Natural killer cell (primary cell): ENCODE results near the gene C10orf67. TPM values are rescaled to one million over a fixed set of nuclear protein-coding genes. Genes with fewer than 3 reads are reported as not detected.

ENCODE experiments used
- ATAC-seq, 3 donors: fragments of 150-1000 bp in 2 of 3; fragments of 200-7000 bp in 1 of 3; cut with Tn5 transposase; 1 replicate in 1 of 3; 2 replicates in 2 of 3; pipeline ENCODE4 v1.10.0; 2021; ENCODE audit warnings: mild to moderate bottlenecking in 2 of 3, moderate library complexity in 2 of 3
- DNase-seq, 2 donors: peaks; one replicate each; pipeline versions ENCODE4 v3.0.0 to v3.0.0-alpha.2; 2013 to 2021; ENCODE audit warnings: mixed read lengths in 1 of 2
- H3K27ac ChIP-seq: one replicate; pipeline ENCODE4 v1.5.1; 2013; ENCODE audit warnings: mild to moderate bottlenecking, low read length
- H3K27me3 ChIP-seq: one replicate; pipeline ENCODE4 v1.6.1; 2013; ENCODE audit warnings: low read length; ENCODE audit not compliant: control insufficient read depth, insufficient read depth
- H3K36me3 ChIP-seq: one replicate; pipeline ENCODE4 v1.6.1; 2013; ENCODE audit warnings: low read length; ENCODE audit not compliant: control insufficient read depth, insufficient read depth
- H3K4me1 ChIP-seq: one replicate; pipeline ENCODE4 v1.6.1; 2013; ENCODE audit warnings: low read length; ENCODE audit not compliant: control insufficient read depth, insufficient read depth
- H3K4me3 ChIP-seq: one replicate; pipeline ENCODE4 v1.5.1; 2013; ENCODE audit warnings: low read length
- H3K9me3 ChIP-seq: one replicate; pipeline ENCODE4 v1.6.1; 2013; ENCODE audit warnings: low read length; ENCODE audit not compliant: control insufficient read depth, insufficient read depth
- H3K27ac Mint-ChIP-seq, 2 donors: one replicate each; pipeline ENCODE4 v1.8.0; 2022; ENCODE audit warnings: mild to moderate bottlenecking in 2 of 2, mixed read lengths in 2 of 2, moderate library complexity in 1 of 2
- H3K27me3 Mint-ChIP-seq, 2 donors: one replicate each; pipeline ENCODE4 v1.8.0; 2022; ENCODE audit warnings: low read depth in 2 of 2, mixed read lengths in 2 of 2
- H3K36me3 Mint-ChIP-seq: one replicate; pipeline ENCODE4 v1.8.0; 2022; ENCODE audit warnings: mixed read lengths
- H3K4me1 Mint-ChIP-seq, 2 donors: one replicate each; pipeline ENCODE4 v1.8.0; 2022; ENCODE audit warnings: mixed read lengths in 2 of 2
- H3K4me3 Mint-ChIP-seq: one replicate; pipeline ENCODE4 v1.8.0; 2022; ENCODE audit warnings: mild to moderate bottlenecking, moderate library complexity, mixed read lengths
- H3K9me3 Mint-ChIP-seq, 2 donors: one replicate each; pipeline ENCODE4 v1.8.0; 2022; ENCODE audit warnings: mixed read lengths in 2 of 2
- WGBS: methylation state at CpG from one replicate; pipeline ENCODE4 v1.1.7; 2013; ENCODE audit warnings: missing lambda C conversion rate; ENCODE audit not compliant: insufficient coverage; 5-methylcytosine and 5-hydroxymethylcytosine counted together
- intact Hi-C: fragments of 100-400 bp; cut with micrococcal nuclease; formaldehyde crosslinking; loops from one replicate; pipeline ENCODE4 v1.14.2; 2022
- total RNA-seq, 4 donors: library from RNA; stranded (reverse); fragments of 120-200 nt in 1 of 4; gene quantifications; one replicate each; pipeline versions ENCODE4 v1.2.3 to v1.2.4, GENCODE V29; 2013 to 2022
- TF ChIP-seq, protein P1 (sequence below): fragments of 200-600 bp; IDR thresholded peaks from one replicate; pipeline ENCODE4 v1.8.0; 2022; ENCODE audit warnings: antibody characterized with exemption

C10orf67 gene
- total RNA-seq, 3 donors from 2014 or later (not counting 1 experiment from before 2014, with no cell fraction given) = not detected

DNA sequence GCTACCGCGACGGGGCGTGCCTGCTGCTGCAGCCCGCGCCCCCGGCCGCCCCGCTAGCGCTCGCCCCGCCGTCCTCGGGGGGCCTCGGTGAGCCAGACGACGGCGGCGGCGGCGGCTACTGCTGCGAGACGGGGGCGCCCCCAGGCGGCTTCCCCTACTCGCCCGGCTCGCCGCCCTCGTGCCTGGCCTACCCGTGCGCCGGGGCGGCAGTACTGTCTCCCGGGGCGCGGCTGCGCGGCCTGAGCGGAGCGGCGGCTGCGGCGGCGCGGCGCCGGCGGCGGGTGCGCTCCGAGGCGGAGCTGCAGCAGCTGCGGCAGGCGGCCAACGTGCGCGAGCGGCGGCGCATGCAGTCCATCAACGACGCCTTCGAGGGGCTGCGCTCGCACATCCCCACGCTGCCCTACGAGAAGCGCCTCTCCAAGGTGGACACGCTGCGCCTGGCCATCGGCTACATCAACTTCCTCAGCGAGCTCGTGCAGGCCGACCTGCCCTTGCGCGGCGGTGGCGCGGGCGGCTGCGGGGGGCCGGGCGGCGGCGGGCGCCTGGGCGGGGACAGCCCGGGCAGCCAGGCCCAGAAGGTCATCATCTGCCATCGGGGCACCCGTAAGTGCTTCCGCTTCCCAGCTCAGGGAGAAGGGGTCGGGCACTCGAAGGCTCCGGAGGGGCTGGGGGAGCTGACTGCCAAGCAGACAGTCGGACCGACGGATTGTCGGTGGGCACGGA, 151.7 kb downstream of the C10orf67 start:
- no peak for ATAC-seq
- no peak overlapping the region for H3K27ac Mint-ChIP-seq
- H3K27ac ChIP-seq = no peak overlapping the region
- DNase-seq = no peak
- peaks cover 43 to 60% of the 10 kb centered on the region in 2 donors for H3K27me3 Mint-ChIP-seq
- H3K4me1 Mint-ChIP-seq = no peaks in the 10 kb centered on the region
- no peaks in the 10 kb centered on the region for H3K36me3 ChIP-seq
- TF ChIP-seq, protein P1, sequence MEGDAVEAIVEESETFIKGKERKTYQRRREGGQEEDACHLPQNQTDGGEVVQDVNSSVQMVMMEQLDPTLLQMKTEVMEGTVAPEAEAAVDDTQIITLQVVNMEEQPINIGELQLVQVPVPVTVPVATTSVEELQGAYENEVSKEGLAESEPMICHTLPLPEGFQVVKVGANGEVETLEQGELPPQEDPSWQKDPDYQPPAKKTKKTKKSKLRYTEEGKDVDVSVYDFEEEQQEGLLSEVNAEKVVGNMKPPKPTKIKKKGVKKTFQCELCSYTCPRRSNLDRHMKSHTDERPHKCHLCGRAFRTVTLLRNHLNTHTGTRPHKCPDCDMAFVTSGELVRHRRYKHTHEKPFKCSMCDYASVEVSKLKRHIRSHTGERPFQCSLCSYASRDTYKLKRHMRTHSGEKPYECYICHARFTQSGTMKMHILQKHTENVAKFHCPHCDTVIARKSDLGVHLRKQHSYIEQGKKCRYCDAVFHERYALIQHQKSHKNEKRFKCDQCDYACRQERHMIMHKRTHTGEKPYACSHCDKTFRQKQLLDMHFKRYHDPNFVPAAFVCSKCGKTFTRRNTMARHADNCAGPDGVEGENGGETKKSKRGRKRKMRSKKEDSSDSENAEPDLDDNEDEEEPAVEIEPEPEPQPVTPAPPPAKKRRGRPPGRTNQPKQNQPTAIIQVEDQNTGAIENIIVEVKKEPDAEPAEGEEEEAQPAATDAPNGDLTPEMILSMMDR = no peak
- H3K36me3 Mint-ChIP-seq = no peaks in the 10 kb centered on the region
- peaks cover 29% of the 10 kb centered on the region for H3K27me3 ChIP-seq
- no peak overlapping the region for H3K4me3 ChIP-seq
- intact Hi-C loops = no loop called here
- no peaks in the 10 kb centered on the region for H3K9me3 ChIP-seq
- no peak overlapping the region for H3K4me3 Mint-ChIP-seq
- H3K4me1 ChIP-seq = no peaks in the 10 kb centered on the region
- 4% methylated on average over 100 of the region's 100 CpGs for WGBS
- H3K9me3 Mint-ChIP-seq = no peaks in the 10 kb centered on the region

DNA sequence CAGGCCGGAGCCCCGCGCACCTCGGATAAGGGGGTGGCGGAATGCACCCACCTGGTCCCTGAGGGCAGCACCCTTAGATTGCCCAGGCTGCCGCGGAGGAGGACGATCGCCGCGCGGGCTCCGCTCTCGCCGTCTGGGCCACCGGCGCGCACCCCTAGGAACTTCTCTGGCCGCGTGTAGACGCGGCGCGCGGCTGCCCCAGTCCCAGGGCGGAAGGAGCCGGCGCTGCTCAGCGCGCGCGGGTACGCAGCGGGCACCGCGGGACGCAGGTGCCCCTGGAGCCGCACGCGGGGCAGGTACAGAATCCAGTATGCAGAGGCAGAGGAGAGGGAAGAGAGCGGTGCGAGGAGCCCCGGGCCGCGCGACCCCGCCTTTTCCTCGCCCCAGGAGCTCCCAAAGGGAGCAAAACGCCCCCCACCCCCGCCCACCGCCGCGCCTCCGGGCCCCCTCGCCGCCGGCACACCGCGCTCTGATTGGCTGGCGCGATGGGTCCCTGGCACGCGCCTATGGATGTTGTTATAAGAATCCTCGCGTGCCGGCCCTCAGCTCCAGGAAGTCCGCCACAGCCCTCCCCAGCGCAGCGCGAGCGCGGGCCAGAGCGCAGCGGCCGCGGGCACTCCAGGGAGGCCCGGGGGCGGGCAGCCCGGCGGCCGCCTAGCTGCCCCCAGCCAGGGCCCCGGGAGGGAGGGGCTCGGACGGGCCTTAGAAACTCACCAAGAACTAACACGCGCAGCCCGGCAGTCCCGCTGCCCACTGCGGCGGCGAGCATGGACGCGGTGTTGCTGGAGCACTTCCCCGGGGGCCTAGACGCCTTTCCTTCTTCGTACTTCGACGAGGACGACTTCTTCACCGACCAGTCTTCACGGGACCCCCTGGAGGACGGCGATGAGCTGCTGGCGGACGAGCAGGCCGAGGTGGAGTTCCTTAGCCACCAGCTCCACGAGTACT, 152.6 kb downstream of the C10orf67 start, which contains the start of gene PTF1A:
Gene PTF1A (plus strand): TSS at position 549 of the 948 bp plus-strand sequence. CDS start 219 bp downstream, at position 768.
- intact Hi-C loops = no loop called here

DNA sequence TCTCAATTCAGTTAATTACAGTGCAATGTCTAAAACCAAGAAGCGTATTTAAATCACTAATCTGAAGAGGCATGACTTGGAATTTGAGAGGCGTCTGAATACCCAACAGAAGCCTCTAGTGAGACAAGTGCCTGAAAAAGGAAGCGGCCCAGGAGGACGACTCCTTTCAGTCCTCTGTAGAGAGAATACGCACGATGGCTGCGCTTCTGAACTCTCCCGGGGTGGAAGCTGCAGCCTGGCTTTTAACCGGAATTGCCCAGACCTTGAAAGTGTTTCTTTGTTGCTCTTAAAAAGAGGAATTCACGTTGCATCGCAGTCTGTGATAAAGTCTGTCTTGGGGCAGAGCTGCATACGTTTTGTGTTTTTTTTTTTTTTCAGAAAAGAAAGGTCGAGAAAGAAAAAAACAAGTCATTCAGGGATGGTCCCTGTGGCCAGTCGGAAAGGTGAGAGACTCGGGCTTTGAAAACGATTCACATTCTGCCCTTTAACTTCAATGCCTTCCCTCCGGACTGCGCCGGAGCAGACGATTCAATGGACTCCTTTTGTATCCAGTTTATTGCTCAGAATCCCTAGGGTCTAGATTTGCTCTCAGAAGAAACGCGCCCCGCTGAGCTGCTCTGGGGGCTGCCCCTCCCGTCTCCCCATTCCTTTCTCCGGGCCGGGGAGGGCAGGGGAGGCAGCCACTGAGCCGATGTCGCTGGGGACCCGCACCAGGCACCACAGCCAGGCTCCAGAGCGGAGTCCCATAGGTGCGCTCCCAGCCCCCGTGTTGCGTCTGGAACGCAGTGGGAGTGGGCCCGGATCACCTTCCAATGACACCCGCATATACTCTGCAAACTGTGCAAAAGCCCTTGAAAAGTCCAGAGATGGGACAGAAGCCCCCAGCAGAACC, 153.5 kb downstream of the C10orf67 start:
- TF ChIP-seq, protein P1 = no peak
- no peak overlapping the region for H3K27ac Mint-ChIP-seq
- H3K4me1 ChIP-seq = no peaks in the 10 kb centered on the region
- no peaks in the 10 kb centered on the region for H3K4me1 Mint-ChIP-seq
- no peak for ATAC-seq
- H3K4me3 ChIP-seq = no peak overlapping the region
- H3K27me3 Mint-ChIP-seq = peaks cover 33 to 57% of the 10 kb centered on the region in 2 donors
- no peak overlapping the region for H3K27ac ChIP-seq
- no peaks in the 10 kb centered on the region for H3K36me3 ChIP-seq
- H3K9me3 Mint-ChIP-seq = no peaks in the 10 kb centered on the region
- peaks cover 25% of the 10 kb centered on the region for H3K27me3 ChIP-seq
- DNase-seq = no peak
- H3K9me3 ChIP-seq = no peaks in the 10 kb centered on the region
- H3K36me3 Mint-ChIP-seq = no peaks in the 10 kb centered on the region
- H3K4me3 Mint-ChIP-seq = no peak overlapping the region
- intact Hi-C loops = no loop called here
- WGBS = 6% methylated on average over 36 of the region's 36 CpGs

More for the DNA sequence above, 152.6 kb downstream of the C10orf67 start, which contains the start of gene PTF1A:
- Mint-ChIP-seq H3K9me3 (no peaks in the 10 kb centered on the region), H3K4me3 (no peak within 1 kb of the TSS), H3K36me3 (no peaks in the 10 kb centered on the region), H3K4me1 (no peaks in the 10 kb centered on the region), H3K27me3 (peaks cover 41 to 60% of the 10 kb centered on the region in 2 donors), H3K27ac (no peak within 1 kb of the TSS)
- no peaks in the 10 kb centered on the region for H3K9me3 ChIP-seq
- H3K27ac ChIP-seq = no peak within 1 kb of the TSS
- WGBS = 5% methylated on average over 106 of the region's 107 CpGs
- no peaks in the 10 kb centered on the region for H3K36me3 ChIP-seq
- no peak for DNase-seq
- H3K4me1 ChIP-seq = no peaks in the 10 kb centered on the region
- TF ChIP-seq, protein P1 = no peak
- no peak for ATAC-seq
- peaks cover 28% of the 10 kb centered on the region for H3K27me3 ChIP-seq
- no peak within 1 kb of the TSS for H3K4me3 ChIP-seq
